Stomach (tissue), 9 donors: ENCODE results near the gene RPTOR. TPM values are rescaled to one million over a fixed set of nuclear protein-coding genes. Genes with fewer than 3 reads are reported as not detected.

ENCODE experiments used
- DNase-seq, 2 donors: peaks; one replicate each; pipeline versions ENCODE4 v3.0.0 to v3.0.0-alpha.2; 2013 to 2019
- H3K27ac ChIP-seq, 5 donors: fragments of 200-600 bp in 4 of 5; sonication (generic) in 4 of 5; one replicate each; pipeline ENCODE4 v1.5.1; 2013 to 2019; ENCODE audit warnings: mild to moderate bottlenecking in 1 of 5, moderate library complexity in 1 of 5
- H3K27me3 ChIP-seq, 3 donors: fragments of 200-600 bp; sonication (generic); one replicate each; pipeline ENCODE4 v1.5.1; 2017 to 2019; ENCODE audit warnings: mixed run types in 1 of 3
- H3K36me3 ChIP-seq, 4 donors: fragments of 200-600 bp; sonication (generic); 1 replicate in 3 of 4; 2 replicates in 1 of 4; pipeline ENCODE4 v1.5.1; 2016 to 2019
- H3K4me1 ChIP-seq, 4 donors: fragments of 200-600 bp; sonication (generic); one replicate each; pipeline ENCODE4 v1.5.1; 2016 to 2019
- H3K4me3 ChIP-seq, 4 donors: fragments of 200-600 bp; sonication (generic) in 3 of 4; one replicate each; pipeline ENCODE4 v1.5.1; 2016 to 2019; ENCODE audit warnings: mild to moderate bottlenecking in 1 of 4
- H3K9me3 ChIP-seq, 4 donors: fragments of 200-600 bp; sonication (generic); one replicate each; pipeline ENCODE4 v1.5.1; 2016 to 2019
- EP300 ChIP-seq: sonication (generic); formaldehyde crosslinking; IDR thresholded peaks from one replicate; pipeline ENCODE4 v1.6.1; 2017; ENCODE audit warnings: antibody characterized with exemption
- POLR2A ChIP-seq, 4 donors: fragments of 450-650 bp; IDR thresholded peaks; one replicate each; pipeline ENCODE4 v1.6.1; 2016; ENCODE audit warnings: antibody characterized with exemption in 4 of 4, control low read depth in 2 of 4, mild to moderate bottlenecking in 1 of 4, moderate library complexity in 1 of 4
- POLR2AphosphoS5 ChIP-seq, 3 donors: sonication (generic); formaldehyde crosslinking; IDR thresholded peaks; one replicate each; pipeline ENCODE4 v1.6.1; 2016; ENCODE audit warnings: antibody characterized with exemption in 3 of 3
- WGBS, 5 donors: extraction: QIAGEN DNeasy Blood & Tissue Kit in 3 of 5; methylation state at CpG; one replicate each; pipeline versions ENCODE4 v1.1.5 to v1.1.7; 2013 to 2018; 5-methylcytosine and 5-hydroxymethylcytosine counted together
- intact Hi-C: fragments of 100-400 bp; cut with DNase I; formaldehyde crosslinking; loops from one replicate; pipeline ENCODE4 v1.15.1; 2023; ENCODE audit warnings: low total_unique reads
- polyA plus RNA-seq, 3 donors: library from polyadenylated mRNA; stranded (reverse); fragments of 200-250 nt; gene quantifications; one replicate each; pipeline ENCODE4 v1.2.3, GENCODE V29; 2013
- total RNA-seq, 5 donors: library from RNA; depleted of rRNA; stranded (reverse); fragments of >200 nt; gene quantifications; one replicate each; pipeline versions ENCODE4 v1.1.0 to v1.2.3, GENCODE V29; 2014 to 2016
- TF ChIP-seq, protein P1 (sequence below), 7 experiments: fragments of 450-650 bp in 4 of 7; fragments of 200-600 bp in 3 of 7; sonication (generic) in 3 of 7; IDR thresholded peaks; one replicate each; pipeline ENCODE4 v1.5.1; 2016 to 2019; ENCODE audit warnings: antibody characterized with exemption in 7 of 7, control low read depth in 2 of 7, mild to moderate bottlenecking in 1 of 7
- donor health status: healthy with polysubstance abuse.
- donor health status: Bipolar disorder and iron deficiency.
- donor health status: healthy.

RPTOR gene
- total and polyA plus RNA-seq, 8 donors = 3.8 to 103 (median 19.3) TPM

DNA sequence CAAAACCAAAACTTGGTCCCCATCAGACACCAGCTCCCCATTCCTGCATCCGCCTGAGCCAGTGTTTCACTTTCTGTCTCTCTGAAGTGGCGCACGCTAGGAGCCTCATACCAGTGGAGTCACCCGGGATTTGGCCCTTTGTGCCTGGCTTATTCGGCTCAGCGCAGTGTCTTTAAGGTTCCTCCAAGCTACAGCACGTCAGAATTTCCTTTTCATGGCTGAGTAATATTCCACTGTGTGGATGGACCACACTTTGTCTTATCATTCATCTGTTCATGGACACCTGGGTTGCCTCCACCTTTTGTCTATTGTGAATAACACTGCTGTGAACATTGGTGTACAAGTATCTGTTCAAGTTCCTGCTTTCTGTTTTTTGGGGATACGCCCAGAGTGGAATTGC is 401.8 kb downstream of the RPTOR start:
- Histone ChIP-seq H3K4me1 (peaks cover 18 to 24% (median 21%) of the 10 kb centered on the region in 4 donors), H3K9me3 (no peaks in the 10 kb centered on the region), H3K4me3 (no peak overlapping the region), H3K27me3 (no peaks in the 10 kb centered on the region), H3K36me3 (peaks cover 24 to 68% (median 64%) of the 10 kb centered on the region in 4 donors), H3K27ac (no peak overlapping the region)
- intact Hi-C loops = no loop called here
- DNase-seq = no peak
- TF ChIP-seq, protein P1, sequence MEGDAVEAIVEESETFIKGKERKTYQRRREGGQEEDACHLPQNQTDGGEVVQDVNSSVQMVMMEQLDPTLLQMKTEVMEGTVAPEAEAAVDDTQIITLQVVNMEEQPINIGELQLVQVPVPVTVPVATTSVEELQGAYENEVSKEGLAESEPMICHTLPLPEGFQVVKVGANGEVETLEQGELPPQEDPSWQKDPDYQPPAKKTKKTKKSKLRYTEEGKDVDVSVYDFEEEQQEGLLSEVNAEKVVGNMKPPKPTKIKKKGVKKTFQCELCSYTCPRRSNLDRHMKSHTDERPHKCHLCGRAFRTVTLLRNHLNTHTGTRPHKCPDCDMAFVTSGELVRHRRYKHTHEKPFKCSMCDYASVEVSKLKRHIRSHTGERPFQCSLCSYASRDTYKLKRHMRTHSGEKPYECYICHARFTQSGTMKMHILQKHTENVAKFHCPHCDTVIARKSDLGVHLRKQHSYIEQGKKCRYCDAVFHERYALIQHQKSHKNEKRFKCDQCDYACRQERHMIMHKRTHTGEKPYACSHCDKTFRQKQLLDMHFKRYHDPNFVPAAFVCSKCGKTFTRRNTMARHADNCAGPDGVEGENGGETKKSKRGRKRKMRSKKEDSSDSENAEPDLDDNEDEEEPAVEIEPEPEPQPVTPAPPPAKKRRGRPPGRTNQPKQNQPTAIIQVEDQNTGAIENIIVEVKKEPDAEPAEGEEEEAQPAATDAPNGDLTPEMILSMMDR (IDR thresholded peaks at IDR 0.05) = no peak
- TF ChIP-seq POLR2A (IDR thresholded peaks at IDR 0.05) (no peak), EP300 (no peak), POLR2AphosphoS5 (IDR thresholded peaks at IDR 0.05) (no peak)
- 97 to 98% (median 98%) methylated on average over 8 of the region's 8 CpGs for WGBS, 5 donors

DNA sequence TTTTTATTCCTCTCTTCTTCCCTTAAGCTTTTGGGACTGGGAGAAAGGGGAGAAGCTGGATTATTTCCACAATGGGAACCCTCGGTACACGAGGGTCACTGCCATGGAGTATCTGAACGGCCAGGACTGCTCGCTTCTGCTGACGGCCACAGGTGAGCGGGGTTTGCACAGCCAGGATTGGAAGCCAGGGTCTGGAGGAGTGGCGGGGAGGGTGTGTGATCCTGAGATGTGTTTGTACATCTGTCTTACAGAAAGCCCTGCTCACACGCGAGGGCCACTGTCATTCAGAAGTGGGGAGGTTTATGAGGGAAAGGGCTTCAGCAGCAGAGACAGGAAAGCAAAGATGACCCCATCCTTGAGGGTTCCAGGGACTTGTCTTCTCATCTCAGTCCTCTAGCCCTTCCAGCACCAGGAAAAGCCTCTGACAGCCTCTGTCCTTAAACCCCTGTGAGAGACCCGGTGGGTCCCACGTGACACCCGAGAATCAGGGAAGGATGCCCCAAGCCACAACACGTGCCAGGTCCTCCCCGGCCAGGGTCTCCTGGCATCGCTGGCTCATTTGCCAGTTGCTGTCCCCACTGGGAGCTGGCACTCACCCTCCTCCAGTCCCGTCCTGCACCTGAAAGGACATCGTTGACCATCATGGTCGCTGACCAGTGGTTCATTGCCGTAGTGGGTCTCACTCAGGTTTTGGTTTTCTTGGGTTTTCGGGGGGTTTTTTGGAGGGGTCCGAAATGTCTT is 402.7 kb downstream of the RPTOR start:
- WGBS, 5 donors = 90 to 96% (median 93%) methylated on average over 21 of the region's 21 CpGs
- no peaks in the 10 kb centered on the region for H3K9me3 ChIP-seq
- H3K27ac ChIP-seq = no peak overlapping the region
- TF ChIP-seq POLR2AphosphoS5 (IDR thresholded peaks at IDR 0.05) = no peak
- TF ChIP-seq, protein P1 (IDR thresholded peaks at IDR 0.05) = no peak
- no peak for TF ChIP-seq EP300
- TF ChIP-seq POLR2A (IDR thresholded peaks at IDR 0.05) = no peak
- H3K27me3 ChIP-seq = no peaks in the 10 kb centered on the region
- H3K4me3 ChIP-seq = no peak overlapping the region
- peaks cover 9 to 15% (median 12%) of the 10 kb centered on the region in 4 donors for H3K4me1 ChIP-seq
- intact Hi-C loops = no loop called here
- peaks cover 27 to 71% (median 68%) of the 10 kb centered on the region in 4 donors for H3K36me3 ChIP-seq
- DNase-seq = no peak

DNA sequence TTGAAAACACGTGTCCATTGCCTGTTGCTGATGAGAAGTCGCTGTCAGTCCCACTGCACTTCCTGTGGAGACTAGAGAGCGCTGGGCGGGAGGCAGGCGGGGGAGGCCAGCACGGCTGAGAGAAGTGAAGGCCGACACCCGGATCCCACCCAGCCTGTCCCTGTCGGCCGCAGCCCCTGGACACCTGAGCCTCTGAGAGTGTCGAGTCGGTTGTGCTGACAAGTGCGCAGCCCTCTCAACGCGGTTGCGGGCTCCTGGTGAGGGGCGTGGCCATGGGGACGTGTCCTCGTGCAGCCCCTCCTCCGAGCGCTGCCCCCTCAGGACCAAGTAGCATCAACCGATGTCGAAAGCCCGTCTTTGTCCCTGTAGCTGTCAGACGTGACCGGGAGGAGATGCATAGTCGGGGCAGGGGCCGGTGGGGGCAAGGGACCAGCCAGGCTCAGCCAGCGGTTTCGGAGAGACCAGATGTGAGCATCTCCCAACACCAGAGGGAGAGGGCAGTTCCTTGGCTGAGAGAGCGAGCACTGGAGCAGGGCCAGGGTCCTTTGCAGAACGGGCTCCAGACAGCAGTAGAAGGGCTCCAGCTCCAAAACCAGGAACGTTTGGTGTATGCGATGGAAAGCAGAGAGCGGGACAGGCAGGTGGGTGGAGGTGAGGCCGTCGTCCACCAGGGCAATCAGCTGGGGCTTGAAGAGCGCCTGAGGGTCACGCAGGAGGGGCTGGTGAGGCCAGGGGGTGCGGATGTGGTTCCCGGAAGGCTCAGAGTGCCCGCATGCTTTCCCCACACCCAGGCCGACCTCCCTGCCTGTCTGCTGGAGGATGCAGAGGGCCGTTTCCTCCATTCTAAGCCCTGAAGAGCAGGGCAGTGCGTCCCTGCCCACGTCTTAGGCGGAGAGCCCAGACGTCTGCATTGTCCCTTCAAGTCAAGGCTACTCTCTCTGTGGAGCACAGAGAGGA is 403.7 kb downstream of the RPTOR start:
- WGBS, 5 donors = 76 to 94% (median 90%) methylated on average over 40 to 48 of the region's 48 CpGs
- no peak for DNase-seq
- H3K36me3 ChIP-seq = peaks cover 27 to 72% (median 71%) of the 10 kb centered on the region in 4 donors
- intact Hi-C loops = no loop called here
- peaks cover 0 to 6% (median 3%) of the 10 kb centered on the region in 4 donors for H3K4me1 ChIP-seq
- no peaks in the 10 kb centered on the region for H3K9me3 ChIP-seq
- no peak overlapping the region for H3K4me3 ChIP-seq
- peak overlapping the region in 2 of 5 donors; percentile 29 to 41 for H3K27ac ChIP-seq
- no peaks in the 10 kb centered on the region for H3K27me3 ChIP-seq
- no peak for TF ChIP-seq EP300
- no peak for TF ChIP-seq POLR2AphosphoS5 (IDR thresholded peaks at IDR 0.05)
- no peak for TF ChIP-seq POLR2A (IDR thresholded peaks at IDR 0.05)
- TF ChIP-seq, protein P1 (IDR thresholded peaks at IDR 0.05) = no peak

DNA sequence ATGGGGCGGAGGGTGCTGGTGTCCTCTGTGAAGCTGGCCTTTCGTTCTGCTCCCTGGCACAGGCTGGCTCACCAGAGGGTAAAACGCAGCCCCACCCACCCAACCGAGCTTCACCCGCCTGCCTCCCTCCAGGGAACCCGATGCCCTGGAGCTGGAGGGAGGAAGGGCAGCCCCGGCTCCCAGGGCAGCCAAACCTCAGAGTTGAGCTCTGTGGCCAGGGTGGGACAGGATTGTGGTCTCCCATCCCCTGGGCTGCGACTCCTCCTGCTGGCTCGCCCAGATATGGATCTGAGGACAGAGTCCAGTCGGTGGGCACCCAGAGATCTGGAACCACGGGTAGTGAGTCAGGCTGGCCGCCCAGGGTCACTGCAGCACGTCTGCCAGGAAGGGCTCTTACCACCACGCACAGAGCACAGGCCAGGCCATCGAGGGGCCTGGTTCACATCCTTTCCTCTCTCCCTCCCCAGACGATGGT is 404.4 kb downstream of the RPTOR start:
- Histone ChIP-seq H3K4me1 (no peaks in the 10 kb centered on the region), H3K27ac (peak overlapping the region in 2 of 5 donors; percentile 29 to 41), H3K9me3 (no peaks in the 10 kb centered on the region), H3K4me3 (no peak overlapping the region), H3K36me3 (peaks cover 27 to 79% (median 78%) of the 10 kb centered on the region in 4 donors), H3K27me3 (no peaks in the 10 kb centered on the region)
- no peak for DNase-seq
- 72 to 91% (median 86%) methylated on average over 10 to 16 of the region's 16 CpGs for WGBS, 5 donors
- TF ChIP-seq POLR2A (IDR thresholded peaks at IDR 0.05) = no peak
- TF ChIP-seq, protein P1 (IDR thresholded peaks at IDR 0.05) = no peak
- no peak for TF ChIP-seq EP300
- TF ChIP-seq POLR2AphosphoS5 (IDR thresholded peaks at IDR 0.05) = no peak
- intact Hi-C loops = no loop called here
